C4-2B (cell line): ENCODE results near the gene SC5D.

Experiments used
- H3K27ac ChIP-seq: fragments of 450-650 bp; 2 replicates; pipeline ENCODE4 v1.5.1; 2017
- ZFX ChIP-seq: fragments of 450-650 bp; IDR thresholded peaks from 2 replicates; pipeline ENCODE4 v1.6.1; 2017
- TF ChIP-seq, protein P1 (sequence below): fragments of 450-650 bp; conservative IDR thresholded peaks from 2 replicates; pipeline ENCODE4 v1.5.1; 2017; ENCODE audit warnings: mild to moderate bottlenecking

The SC5D gene

DNA sequence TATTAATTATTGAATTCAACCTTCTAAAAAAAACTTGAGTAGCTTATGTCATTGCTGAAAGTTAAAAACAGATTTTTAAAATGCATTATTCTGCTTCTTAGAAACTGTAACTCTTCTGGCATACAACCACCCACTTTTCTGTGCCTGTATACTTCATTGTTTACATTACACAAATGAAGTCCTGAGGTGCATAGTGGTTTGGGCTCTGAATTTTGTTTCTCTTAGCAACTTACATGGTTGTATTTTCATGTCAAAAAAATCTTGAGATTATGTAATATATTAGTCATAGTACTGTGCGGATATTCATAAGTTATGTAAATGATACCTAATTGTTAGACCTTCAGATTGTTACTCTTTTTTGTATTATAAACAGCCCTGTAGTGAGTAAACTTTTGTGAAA is 12.2 kb downstream of the SC5D start:
- TF ChIP-seq, protein P1, sequence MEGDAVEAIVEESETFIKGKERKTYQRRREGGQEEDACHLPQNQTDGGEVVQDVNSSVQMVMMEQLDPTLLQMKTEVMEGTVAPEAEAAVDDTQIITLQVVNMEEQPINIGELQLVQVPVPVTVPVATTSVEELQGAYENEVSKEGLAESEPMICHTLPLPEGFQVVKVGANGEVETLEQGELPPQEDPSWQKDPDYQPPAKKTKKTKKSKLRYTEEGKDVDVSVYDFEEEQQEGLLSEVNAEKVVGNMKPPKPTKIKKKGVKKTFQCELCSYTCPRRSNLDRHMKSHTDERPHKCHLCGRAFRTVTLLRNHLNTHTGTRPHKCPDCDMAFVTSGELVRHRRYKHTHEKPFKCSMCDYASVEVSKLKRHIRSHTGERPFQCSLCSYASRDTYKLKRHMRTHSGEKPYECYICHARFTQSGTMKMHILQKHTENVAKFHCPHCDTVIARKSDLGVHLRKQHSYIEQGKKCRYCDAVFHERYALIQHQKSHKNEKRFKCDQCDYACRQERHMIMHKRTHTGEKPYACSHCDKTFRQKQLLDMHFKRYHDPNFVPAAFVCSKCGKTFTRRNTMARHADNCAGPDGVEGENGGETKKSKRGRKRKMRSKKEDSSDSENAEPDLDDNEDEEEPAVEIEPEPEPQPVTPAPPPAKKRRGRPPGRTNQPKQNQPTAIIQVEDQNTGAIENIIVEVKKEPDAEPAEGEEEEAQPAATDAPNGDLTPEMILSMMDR, result no peak
- H3K27ac ChIP-seq, result no peak overlapping the region

DNA sequence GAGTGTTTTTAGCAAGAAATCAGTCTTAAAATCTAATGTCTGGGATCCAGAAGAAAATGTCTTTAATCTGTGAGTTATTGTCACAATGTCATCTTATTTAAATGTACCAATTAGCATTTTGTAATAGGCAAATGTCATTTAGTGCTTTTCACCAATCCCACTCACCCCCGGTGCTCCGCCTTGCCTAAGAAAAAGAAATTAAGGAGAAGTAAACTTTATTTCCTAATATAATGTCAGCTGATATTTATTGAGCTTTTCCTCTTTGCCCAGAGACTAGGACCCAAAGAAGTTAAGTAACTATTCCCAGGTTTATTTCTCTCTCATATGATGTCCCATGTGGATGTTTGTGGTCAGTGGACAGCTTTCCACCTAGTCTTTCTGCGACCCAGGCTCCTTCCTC is 16.2 kb downstream of the SC5D start:
- H3K27ac ChIP-seq, result no peak overlapping the region
- no peak for TF ChIP-seq ZFX
- TF ChIP-seq, protein P1, result no peak

DNA sequence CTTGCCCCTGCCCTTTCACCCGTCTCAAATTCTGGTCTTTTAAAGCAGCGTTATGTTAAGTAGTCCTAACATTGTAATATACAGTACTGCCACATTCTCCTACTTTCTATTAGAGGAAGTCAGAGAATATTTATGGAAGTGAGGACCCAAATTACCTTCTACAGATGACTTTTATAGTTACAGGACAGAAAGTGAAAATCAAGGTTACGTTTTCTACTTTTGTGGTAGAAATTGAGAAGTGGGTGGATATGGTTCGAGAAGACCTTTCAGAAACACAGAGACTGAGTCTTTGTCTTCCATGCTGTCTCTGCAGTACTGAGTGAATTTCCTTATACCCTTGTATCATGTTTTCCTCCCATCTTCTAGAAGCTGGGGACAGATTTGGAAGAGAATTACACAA is 17.1 kb downstream of the SC5D start:
- TF ChIP-seq, protein P1, result no peak
- TF ChIP-seq ZFX, result no peak
- H3K27ac ChIP-seq, result no peak overlapping the region

DNA sequence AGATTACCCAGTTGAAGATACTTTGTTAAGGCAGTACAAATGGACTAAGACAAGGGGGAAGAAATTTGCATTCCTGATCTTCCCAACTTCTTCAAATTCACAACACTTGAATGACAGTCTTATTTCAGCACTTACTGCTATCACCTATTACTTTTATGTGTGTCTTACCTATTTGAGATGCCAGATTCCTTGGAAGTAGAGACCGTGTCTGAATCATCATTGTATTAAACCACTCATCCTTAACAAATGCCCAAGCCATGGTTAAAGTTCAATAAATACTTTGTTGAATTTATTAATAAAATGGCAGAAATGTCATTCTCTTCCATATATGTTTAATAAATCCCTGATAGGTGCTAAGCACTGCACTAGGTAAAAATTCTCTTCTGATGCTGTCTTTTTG is 18.3 kb downstream of the SC5D start:
- H3K27ac ChIP-seq, result no peak overlapping the region
- TF ChIP-seq, protein P1, result no peak
- no peak for TF ChIP-seq ZFX

DNA sequence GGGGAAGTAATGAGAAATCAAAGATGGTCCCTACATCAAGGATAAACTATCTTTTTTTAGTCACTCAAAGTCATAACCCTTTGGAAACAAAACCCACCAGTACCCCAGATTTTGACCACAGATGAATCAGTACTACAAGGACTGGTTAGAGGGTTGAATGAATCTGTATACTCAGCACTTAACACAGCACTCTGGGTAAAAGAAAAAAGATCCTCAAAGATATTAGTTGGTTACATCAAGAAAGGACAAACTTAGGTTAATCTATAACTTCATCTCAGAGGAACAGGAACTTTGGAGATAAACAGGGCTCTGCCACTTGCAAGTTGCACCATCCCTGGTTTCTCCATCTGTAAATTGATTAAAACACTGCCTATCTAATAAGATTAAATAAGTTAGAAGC is 18.8 kb downstream of the SC5D start:
- no peak for TF ChIP-seq ZFX
- TF ChIP-seq, protein P1, result no peak
- H3K27ac ChIP-seq, result no peak overlapping the region

DNA sequence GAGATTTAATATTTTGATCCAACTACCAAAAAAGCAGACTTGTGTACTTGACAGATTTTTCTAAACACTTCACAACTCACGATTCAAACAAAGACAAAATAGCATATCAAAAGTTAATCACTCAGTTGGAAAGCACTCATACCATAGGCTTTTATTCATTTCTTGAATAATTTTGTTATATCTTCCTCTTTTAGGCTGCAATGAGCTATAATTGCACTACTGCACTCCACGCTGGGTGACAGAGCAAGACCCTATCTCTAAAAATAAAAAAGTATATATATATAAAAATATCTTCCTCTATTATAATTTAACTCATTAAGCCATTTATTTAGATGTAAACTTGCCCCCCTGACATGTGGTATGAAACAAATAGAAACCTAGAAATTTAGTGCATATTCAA is 19.9 kb downstream of the SC5D start:
- H3K27ac ChIP-seq, result no peak overlapping the region
- TF ChIP-seq, protein P1, result no peak
- no peak for TF ChIP-seq ZFX

DNA sequence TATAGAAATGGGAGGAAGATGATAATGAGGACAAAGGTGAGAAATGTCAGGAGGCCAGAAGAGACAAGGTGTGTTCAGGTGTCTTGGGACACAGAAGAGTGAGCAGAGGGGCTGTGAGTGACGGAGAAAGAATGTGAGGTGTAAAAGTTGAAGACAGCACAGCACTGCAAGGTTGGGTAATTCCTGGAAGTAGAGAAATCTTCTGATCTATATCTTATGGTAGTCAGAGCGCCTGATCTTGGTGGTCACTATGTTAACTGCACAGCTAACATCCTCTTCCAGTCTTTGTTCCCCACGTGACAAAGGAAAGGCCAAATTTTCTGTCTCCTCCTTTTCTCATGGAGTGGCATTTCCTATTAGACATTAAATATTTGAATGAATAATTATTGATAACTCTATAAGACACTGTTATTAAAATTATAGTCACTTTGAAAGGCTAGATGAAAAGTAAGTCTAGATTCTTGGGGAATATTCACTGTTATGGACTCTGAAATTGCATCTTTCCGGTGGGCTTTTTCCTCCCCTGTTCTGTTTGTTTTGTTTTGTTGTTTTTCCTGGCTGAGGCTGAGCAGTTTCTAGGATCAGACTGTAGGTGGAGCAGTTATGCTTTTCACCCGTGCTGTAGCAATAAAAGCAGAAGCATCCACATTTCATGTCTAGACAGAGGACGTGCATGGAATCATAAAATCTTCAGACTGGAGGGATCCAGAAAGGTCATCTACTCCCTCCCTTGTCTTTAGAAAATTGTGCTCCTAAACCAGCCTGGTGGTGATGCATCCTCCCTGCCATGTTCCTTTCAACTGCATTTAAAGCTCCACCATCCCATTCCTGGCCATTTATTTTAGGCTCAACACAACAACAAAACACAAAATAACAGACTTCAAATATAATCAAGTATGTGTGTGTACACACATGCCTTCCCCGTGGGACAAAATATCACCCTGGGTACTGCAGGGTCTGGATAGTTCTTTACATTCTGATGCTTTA is 26.6 kb downstream of the SC5D start:
- H3K27ac ChIP-seq, result no peak overlapping the region
- TF ChIP-seq ZFX, result no peak
- TF ChIP-seq, protein P1, result peak; percentile 91
